Measurements from ENCODE around the gene HHIPL2.
"Not testable (repeated sequence)": the region's sequence is repeated elsewhere in the genome, so short reads cannot be mapped to it uniquely, and the experiment has no call there.

The HHIPL2 gene

GRCh38 chr1:222523852-222524251 is 24.1 kb downstream of the HHIPL2 start:
- H3K27ac ChIP-seq, result no peak overlapping the region
- no peak for TF ChIP-seq ZFX (IDR thresholded peaks at IDR 0.05; ENCODE audit: borderline replicate concordance)
- TF ChIP-seq CTCF (IDR thresholded peaks at IDR 0.05), result no peak

GRCh38 chr1:222522105-222522915 is 25.6 kb downstream of the HHIPL2 start:
- H3K27ac ChIP-seq, result no peak overlapping the region
- TF ChIP-seq CTCF (IDR thresholded peaks at IDR 0.05) (no peak), ZFX (IDR thresholded peaks at IDR 0.05; ENCODE audit: borderline replicate concordance) (no peak)

- no peak for TF ChIP-seq ZFX (IDR thresholded peaks at IDR 0.05; ENCODE audit: borderline replicate concordance)
- no peak for TF ChIP-seq CTCF (IDR thresholded peaks at IDR 0.05)
- no peak overlapping the region for H3K27ac ChIP-seq
Measured at GRCh38 chr1:222521299-222522104, 26.4 kb downstream of the HHIPL2 start.

GRCh38 chr1:222489496-222489895 is 58.4 kb downstream of the HHIPL2 start:
- H3K27ac ChIP-seq, result not testable (repeated sequence)

- not testable (repeated sequence) for H3K27ac ChIP-seq
Measured at GRCh38 chr1:222487774-222488173, 60.1 kb downstream of the HHIPL2 start.

- not testable (repeated sequence) for H3K27ac ChIP-seq
Measured at GRCh38 chr1:222484005-222484404, 63.9 kb downstream of the HHIPL2 start.

GRCh38 chr1:222479567-222479966 is 68.3 kb downstream of the HHIPL2 start:
- H3K27ac ChIP-seq, result not testable (repeated sequence)

- H3K27ac ChIP-seq, result not testable (repeated sequence)
Measured at GRCh38 chr1:222476436-222476835, 71.5 kb downstream of the HHIPL2 start.

- H3K27ac ChIP-seq, result not testable (repeated sequence)
Measured at GRCh38 chr1:222473717-222474116, 74.2 kb downstream of the HHIPL2 start.

- H3K27ac ChIP-seq, result not testable (repeated sequence)
Measured at GRCh38 chr1:222472776-222473540, 74.9 kb downstream of the HHIPL2 start.

Data from 22Rv1 (cell line).